Myocyte (in vitro differentiated cells): ENCODE data around the gene PNPLA1. TPM values are rescaled to one million over a fixed set of nuclear protein-coding genes. Genes with fewer than 3 reads are reported as not detected.
A peak's percentile ranks its signal among the peaks of the same experiment; 100 is the strongest.

ENCODE experiments used
- DNase-seq: peaks from one replicate; pipeline ENCODE4 v3.0.0-alpha.2; 2012; ENCODE audit warnings: low read depth
- total RNA-seq: library from RNA; depleted of rRNA; stranded (reverse); fragments of >200 nt; gene quantifications from 2 replicates; pipeline ENCODE4 v1.2.3, GENCODE V29; 2014

PNPLA1 gene
- total RNA-seq, 1 donor from 2014 or later = not detected

DNA sequence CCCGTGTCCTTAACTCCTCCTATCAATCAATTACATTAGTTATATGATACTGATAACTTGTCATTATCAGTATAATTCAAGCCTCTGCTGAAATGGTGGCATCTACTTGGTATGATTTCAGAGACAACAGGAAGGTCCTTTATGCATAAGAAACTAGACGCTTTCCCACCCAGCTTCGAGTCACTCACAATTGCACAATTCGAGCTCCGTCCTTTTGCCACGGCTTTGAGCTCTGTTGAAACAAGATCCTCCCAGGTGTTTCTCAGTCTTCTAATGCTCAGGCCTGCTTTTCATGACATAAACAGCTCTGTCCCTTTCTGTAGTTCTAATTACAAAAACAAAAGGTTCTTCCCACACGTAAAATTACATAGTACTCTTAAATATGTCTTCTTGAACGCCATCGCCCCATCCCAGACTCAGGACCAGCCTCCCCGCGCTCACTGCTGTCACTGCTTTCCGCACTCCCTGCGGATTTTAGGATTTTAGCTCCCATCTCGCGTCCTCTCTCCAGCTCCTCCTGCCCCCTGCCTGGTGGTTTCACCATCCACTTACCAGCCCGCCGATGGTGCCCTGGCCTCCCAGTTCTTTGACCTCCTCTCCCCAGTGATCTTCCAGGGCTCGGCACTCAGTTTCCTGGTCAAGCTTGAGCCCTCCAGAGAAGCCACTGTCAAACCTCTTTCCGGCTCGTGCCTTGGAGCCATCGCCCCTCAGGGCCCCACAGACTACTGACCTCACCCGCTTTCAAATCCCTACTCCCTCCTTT is 23.2 kb upstream of the PNPLA1 start:
- no peak for DNase-seq

DNA sequence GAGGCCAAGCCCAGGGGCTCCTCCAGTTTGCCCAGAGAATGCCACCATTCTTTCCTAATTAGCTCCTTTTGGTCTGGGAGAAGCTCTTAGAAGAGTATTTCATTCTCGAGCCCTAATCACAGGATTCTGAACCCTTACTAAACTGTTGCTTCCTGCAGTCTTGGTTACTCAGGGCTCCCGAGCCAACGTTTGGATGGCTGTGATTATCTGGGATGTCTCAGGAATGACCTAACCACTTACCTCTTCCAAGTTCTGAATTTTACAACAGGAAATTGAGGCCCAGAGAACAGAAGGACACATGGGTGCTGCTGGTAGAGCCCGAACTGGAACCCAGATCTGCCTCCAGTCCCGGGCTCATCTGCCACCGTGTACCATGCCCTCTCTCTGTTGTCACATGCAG is 22.2 kb upstream of the PNPLA1 start:
- no peak for DNase-seq

DNA sequence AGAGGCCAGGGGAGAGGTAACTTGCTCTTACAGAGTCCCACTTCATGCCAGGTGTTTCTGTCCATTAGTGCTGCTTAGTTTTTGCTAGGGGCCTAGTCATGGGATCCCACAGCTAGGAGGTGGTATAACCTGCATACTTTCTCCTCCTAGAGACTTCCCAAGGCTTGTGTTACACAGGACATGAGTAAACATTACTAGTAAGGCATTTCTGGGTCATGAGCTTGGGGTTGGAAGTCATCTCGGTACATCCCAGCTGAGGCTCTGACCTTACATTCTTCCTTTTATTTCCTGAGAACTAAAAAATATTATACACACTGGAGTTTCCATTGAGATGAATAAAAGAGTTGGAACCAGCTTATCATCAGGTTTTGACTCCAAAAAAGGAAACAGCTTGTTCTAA is 20.9 kb upstream of the PNPLA1 start:
- no peak for DNase-seq

DNA sequence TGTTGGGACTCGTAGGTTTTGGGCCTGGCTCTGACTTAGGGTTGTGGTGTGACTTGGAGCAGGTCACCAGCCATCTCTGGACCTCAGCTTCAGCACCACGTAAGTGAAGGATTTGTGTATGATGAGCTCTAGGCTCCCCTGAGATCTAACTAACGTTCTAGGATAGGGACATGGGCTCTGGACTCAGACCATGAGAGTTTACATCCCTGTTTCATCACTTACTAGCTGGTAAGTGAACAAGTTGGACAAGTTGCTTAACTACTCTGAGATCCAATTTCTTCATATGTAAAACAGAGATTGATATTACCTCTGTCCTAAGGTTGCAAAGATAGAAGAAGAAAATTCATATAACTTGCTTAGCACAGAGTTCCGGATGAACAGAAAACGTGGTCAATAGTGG is 20.3 kb upstream of the PNPLA1 start:
- DNase-seq = no peak

DNA sequence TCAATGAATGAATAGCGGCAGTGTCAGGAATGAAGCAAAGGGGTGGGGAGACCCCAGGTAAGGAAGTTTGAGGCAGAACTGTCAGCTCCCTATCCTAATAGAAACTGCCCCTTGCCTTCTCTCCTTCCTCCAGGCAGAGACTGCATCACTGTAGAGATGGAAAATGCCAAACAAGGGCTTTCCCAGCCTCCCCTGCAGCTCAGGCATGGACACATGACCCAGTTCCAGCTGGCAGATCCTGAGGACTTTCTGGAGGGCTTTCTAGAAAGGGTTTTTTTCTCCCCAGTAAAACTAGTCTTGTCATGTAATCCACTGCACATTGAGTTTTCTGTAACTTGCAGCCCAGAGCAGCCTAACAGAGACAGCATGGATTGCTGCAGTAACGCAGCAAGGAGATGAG is 17.9 kb upstream of the PNPLA1 start:
- no peak for DNase-seq

DNA sequence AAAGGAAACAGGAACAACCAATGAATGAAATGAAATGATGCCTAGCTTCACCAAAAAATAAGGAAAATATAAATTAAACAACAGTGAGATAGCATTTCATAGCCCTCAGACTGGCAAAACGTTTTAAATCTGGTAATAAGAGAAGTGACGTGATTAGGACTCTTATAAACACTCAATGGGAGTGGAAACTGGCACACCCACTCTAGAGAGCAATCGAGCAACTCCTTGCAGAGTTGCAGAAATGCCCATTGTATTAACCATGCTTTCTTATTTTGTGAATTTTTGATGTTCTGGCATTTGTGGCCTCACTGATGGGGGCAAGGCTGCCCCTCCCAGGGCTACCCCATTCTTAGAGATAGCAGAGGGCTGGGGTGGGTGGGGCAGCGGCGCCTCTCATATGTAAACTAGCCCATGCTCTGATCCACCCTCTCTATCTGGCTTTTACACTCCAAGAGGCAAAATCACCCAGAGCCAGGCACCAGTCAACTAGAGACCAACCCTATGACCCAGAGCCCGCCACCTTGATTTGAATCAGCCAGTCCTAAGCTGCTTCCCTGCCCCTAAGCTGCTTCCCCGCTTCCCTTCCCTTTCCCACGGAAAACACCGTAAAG is 6.4 kb upstream of the PNPLA1 start:
- no peak for DNase-seq

DNA sequence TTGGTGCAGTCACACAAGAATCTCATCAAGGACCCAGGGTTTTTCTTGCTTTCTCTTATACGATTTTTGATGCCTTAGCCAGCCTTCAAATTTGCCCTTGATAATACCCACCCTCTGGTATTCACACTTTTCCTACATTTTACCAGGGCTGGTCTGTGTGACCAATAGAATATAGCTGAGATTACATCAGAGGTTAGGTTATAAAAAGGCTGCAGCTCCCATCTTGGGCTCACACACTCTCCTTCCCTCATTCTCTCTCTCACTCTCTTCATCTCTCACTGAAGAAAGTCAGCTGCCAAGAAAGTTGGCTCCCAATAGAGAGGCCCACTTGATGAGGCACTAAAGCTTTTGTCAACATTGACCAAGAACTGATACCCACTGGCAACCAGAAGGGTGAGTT is 4.1 kb upstream of the PNPLA1 start:
- no peak for DNase-seq

DNA sequence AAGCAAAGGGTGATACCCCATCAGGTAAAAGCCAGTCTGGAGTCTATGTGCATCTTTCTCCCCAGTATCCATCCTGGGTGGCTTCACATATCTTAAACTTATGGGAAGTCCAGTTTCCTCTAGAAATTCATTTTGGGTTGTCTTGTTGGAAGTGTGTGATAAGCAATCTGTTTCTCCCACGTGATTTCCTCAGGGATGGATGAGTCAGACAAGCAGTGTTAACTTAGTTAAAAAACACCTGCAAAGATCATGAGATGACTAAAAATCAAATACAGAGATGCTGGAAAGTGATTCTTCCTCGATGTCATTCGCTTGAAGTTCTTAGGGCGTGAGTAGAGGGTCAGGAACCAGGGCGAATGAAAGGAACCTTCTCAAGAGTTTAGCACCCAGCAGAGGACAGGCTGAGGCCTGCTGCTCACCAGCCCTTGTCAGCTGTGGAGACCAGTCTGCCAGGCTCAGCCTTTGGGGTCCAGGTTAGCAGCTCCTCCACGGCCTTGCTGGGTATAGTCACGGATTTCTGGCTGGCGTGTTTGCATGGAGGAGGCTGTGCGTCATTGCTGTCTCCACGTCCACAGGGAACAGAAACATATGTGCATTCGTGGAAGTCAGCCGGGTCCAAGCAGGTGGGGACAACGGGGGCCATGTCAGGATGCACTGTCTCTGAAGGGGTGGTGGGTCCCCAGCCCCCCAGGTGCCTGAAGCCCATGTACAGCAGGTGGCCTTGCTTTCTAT is 2.8 kb upstream of the PNPLA1 start:
- DNase-seq = no peak

DNA sequence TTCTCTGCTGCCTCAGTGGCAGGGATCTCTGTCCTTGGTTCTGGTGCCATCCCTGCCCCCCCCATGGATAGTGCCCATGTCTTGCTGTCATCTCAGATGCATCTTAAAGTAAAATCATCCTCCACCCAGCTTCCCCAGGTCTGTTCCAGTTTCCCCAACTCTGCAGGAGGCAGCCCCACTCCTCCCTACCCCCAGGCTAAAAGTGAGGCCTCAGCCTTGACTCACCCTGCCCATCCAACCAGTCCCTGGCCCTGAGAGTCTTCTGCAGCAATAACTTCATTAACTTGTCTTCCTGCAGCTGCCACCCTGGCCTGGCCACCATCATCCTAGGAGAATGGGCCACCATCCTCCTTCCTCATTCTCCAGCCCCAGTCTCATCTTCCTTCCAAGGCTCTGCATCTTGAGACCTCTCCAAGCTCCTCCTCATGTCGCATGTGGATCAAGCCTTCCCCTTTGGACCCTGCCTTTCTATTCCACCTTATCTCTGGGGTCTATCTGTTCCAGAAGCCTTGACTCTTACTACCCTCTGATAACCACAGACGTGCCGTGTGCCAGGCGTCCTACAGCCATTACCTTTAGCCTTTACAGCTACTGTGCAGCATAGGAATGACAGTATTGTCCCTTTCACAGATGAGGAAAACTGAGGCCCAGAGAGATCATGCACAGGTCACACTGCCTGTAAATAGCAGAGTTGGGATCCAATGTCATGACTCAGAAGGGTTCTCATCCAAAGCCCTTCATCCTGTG is 2.0 kb upstream of the PNPLA1 start:
- DNase-seq = no peak

DNA sequence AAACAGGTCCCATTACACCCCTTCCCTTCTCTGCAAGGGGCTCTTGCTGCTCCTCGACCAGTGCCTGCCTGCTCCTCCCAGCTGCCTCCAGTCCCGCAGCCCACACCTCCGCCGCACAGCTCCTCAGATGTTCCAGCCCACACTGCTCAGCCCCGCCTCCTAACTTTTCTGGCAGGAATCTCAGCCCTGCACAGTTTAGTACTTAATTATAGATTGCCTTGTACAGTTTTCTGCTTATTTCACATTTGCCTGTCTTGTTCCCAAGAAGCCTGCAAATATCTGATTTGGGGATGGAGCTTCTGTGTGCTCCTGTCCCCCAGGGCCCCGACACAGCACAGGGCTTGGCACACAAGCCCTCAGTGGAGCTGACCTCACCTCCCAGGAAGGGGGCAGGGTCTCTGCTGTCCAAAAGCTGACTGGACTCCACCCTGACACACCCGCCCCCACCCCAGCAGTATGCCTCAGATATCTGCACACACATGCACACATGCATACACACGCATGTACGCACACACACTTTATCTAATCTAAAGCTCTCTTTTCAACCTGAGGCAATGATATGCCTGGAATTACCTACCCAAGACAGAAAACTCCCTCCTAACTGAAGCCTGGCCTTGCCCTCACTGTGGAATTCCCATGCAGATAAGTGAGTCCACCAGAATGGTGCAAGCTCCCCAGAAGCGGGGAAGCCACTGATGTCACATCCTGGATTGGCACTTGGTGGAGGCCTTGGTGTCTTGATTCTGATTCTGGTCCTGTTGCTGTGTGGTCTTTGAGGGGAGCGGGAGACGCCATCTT is 1.2 kb upstream of the PNPLA1 start:
- DNase-seq = no peak

DNA sequence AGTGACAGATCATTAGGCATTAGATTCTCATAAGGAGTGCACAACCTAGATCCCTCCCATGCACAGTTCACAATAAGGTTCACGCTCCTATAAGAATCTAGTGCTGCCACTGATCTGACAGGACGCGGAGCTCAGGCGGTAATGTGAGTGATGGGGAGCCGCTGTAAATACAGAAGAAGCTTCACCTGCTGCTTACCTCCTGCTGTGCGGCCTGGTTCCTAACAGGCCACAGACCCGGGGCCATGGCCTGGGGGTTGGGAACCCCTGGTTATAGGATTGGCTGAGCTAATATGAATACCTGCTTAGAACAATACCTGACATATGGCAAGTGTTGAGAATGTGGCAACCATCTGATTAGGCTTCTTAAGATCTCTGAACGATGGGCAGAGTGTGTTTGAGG is 2.4 kb downstream of the PNPLA1 start:
- DNase-seq = no peak

DNA sequence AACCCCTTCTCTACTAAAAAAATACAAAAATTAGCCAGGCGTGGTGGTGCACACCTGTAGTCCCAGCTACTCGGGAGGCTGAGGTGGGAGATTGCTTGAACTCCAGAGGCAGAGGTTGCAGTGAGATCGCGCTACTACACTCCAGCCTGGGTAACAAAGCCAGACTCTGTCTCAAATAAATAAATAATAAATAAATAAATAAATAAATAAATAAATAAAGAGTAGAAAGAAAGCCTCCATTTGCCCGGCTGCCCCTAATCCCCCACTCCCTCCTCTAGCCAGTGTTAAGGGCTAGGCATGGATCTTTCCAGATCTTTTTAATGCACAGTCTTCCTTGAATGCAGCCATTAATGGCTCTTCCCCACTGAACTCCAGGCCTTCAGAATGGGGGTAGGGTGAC is 3.2 kb downstream of the PNPLA1 start:
- no peak for DNase-seq

DNA sequence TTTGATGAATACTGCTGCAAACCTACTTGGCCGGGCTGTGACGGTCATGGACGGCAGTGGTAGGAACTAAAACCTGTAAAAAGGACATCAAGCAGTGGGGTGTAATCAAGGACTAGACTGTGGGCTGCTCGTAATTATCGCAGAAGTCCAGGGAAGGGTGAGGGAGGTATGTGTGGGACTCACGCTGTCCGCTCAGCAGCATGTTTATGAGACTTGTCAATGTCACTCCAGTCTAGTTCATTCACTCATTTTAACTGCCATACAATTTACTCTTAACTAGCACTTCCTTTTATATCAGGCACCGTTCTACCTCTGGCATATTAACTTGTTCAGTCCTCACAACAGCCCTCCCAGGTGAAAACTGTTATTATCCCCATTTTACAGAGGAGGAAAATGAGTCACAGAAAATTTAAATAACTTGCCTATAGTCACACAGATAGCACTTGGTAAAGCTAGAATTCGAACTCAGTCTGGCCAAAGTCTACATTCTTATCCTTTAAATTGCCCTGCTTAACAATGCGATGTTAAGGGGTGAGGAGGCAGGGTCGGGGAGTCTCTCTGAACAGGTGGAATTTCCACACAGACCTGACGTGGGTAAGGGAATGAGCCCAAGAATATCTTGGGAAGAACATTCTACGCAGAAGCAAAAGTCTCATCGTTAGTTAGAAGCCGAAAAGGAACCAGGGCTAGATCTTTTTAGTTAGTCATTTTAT is 4.1 kb downstream of the PNPLA1 start:
- DNase-seq = no peak

DNA sequence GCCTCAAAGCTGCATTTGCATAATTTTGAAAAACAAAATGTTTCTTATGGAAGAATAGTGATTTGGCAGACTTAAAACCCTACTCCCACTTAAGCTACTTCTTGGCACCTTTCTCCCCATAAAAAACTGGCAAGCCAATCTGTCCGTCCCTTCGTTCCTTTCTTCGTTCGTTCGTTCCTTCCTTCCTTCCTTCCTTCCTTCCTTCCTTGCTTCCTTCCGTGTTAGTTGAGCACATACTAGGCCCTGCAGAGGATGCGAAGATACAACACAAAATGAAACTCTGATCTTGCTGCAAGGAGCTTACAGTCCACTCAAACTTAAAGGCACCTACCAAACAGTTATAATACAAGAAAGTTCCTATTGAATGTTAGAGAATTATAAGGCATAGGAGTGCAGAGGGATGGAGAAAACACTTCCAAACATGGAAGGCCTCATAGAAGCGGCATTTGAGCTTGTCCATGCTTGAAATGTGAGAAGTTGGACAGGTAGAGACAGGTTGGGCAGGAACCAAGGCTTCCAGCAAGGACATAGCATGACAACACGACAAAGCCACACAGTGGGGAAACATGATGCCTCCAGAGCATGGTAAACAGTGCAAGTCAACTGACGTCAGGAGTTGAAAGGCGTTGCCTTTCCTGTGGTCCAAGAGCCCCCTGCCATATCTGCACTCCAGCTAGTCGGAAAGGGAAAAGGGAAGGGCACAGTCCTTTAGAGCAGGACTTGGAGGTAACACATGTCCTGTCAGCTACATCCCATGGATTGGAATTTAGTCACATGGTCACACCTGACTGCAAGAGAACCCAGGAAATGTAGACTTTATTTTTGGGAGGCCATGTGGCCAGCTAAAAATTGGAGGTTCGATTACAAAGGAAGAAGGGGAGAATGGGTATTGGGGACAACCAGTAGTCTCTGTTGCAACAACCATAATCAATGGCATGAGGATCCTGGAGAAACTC is 7.0 kb downstream of the PNPLA1 start:
- no peak for DNase-seq

DNA sequence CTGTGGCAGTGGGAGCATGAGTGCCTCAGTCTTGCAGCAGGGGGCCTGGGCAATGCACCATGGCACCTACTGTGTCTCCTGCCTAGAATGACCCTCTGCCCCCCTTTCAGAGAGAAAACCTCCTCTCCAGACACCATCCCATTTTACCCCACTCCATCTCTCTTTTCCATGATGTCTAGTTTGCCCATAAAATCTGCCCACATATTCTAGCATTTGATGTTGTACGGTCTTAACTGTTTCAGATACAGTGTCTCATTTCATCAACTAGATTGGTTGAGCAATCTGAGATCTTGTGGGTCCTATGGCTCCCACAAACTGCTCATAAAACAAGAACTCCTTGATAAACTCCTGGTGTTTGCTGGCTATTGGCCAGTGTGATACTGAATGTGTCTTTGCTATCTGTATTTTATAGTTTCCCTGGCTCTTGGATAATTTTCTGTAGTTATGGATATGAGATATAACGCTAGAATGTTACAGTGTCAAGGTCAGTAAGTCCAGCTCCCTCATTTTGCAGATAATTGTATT is 8.1 kb downstream of the PNPLA1 start:
- DNase-seq = no peak

DNA sequence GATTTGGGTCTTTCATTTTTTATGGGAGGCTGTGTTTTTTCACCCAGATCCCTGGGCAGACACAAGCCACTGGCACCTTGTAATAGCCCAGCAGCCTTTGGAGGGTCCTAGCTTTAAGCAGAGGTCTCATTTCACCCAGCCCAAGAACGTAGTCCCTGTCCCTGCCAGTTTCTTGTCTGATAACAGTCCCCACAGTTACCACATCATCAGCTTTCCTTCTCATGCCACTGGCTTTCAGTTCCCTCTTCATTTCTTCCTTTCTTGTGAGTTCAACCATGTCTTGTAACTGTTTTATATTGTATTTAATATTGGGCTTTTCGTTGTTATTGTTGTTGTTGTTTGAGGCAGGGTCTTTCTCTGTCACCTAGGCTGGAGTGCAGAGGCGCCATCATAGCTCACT is 10.6 kb downstream of the PNPLA1 start:
- DNase-seq = no peak

DNA sequence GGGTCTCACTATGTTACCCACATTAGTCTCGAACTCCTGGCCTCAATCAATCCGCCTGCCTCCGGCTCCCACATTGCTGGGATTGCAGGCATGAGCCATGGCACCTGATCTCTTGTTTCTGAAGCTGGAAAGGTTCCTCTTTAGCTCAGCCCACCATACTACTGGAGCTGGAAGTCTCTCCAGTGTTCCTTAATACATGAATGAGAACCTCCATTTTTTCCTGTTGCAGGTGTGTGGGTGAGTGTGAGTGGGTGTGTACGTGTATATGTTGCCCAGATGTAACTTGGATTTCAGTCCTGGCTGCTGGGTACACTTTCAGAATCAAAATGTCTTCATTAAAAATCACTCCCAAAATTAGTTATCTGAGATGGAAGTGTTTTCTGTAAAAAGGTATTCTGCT is 11.1 kb downstream of the PNPLA1 start:
- no peak for DNase-seq

DNA sequence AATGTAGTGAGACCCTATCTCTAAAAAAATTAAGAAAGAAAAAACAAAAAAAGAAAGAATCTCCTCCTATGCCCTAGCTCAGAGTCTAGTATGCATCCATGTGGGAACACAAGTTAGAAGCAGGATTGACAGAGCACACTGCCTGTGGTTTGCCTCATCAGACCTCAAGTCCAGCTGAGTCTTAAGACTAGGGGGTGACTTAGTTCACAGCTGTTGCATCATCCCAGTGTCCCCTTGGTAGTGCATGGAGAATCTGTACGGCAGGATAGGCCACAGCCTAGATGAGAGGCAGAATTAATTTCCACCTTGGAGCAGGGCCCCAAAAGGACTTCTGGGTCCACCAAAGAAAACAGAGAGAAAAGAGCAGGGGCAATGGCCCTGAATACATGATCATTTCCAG is 13.7 kb downstream of the PNPLA1 start:
- peak; percentile 83 for DNase-seq

DNA sequence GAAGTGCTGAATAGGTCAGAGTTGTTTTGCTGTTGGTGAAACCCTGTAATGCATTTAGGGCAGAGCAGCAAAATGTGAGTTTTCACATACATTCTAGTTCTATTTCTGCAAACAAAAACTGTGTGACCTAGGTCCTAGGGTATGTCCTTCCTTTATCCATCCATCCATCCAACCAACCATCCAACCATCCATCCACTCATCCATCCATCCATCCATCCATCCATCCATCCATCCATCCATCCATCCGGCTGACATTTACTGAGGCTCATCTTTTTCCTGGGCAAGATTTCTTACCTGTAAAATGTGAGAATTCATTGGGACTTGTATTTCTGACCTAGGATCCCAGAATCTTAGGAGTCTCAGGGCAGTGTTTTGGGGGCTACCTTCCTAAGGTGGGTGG is 14.5 kb downstream of the PNPLA1 start:
- DNase-seq = no peak
